T47D (cell line): ENCODE results near the gene PCDHGC3.

Experiments
- DNase-seq, 2 experiments: peaks; one replicate each; pipeline versions ENCODE4 v3.0.0 to v3.0.0-alpha.2; 2011 to 2012; ENCODE audit warnings: low read depth in 1 of 2, low spot score in 1 of 2
- JUND ChIP-seq: IDR thresholded peaks from 2 replicates; pipeline ENCODE4 v1.6.1; 2012; ENCODE audit warnings: low read depth
- in situ Hi-C: cut with HindIII; loops from 2 replicates; pipeline ENCODE4 v1.10.0; 2016; ENCODE audit warnings: low sequenced_read_pairs, low pct_unique_long_range_greater_than_20kb

Gene PCDHGC3

GRCh38 chr5:141476132-141476911, 556 bp downstream of the PCDHGC3 start:
- in situ Hi-C loops, result no loop called here
- no peak for TF ChIP-seq JUND
- peak; percentile 70 to 83 for DNase-seq

DNA sequence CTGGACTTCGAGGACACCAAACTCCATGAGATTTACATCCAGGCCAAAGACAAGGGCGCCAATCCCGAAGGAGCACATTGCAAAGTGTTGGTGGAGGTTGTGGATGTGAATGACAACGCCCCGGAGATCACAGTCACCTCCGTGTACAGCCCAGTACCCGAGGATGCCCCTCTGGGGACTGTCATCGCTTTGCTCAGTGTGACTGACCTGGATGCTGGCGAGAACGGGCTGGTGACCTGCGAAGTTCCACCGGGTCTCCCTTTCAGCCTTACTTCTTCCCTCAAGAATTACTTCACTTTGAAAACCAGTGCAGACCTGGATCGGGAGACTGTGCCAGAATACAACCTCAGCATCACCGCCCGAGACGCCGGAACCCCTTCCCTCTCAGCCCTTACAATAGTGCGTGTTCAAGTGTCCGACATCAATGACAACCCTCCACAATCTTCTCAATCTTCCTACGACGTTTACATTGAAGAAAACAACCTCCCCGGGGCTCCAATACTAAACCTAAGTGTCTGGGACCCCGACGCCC, 1.3 kb downstream of the PCDHGC3 start:
- no peak for DNase-seq
- in situ Hi-C loops, result no loop called here
- no peak for TF ChIP-seq JUND

- DNase-seq, result no peak
- in situ Hi-C loops, result no loop called here
- TF ChIP-seq JUND, result no peak
Measured at GRCh38 chr5:141477815-141478214, 2.0 kb downstream of the PCDHGC3 start.

DNA sequence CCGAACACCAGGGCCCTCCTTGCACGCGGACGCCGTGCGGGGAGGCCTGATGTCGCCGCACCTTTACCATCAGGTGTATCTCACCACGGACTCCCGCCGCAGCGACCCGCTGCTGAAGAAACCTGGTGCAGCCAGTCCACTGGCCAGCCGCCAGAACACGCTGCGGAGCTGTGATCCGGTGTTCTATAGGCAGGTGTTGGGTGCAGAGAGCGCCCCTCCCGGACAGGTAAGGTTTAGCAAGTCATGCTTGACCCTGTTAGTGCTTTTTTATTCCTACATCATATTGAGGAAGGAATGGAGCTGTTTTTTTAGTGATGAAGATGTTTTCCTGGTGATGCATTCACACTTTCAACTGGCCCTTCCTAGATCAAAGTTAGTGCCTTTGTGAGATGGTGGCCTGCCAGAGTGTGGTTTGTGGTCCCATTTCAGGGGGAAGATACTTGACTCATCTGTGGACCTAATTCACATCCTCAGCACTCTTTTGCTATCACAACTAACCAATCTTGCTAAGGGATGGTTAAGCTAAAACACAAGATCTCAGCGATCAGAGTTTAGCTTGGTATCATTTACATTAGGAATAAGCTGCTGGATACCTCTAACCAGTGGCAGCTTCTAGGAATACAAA, 2.7 kb downstream of the PCDHGC3 start:
- TF ChIP-seq JUND, result no peak
- in situ Hi-C loops, result no loop called here
- DNase-seq, result peak in 1 of 2 experiments; percentile 53

DNA sequence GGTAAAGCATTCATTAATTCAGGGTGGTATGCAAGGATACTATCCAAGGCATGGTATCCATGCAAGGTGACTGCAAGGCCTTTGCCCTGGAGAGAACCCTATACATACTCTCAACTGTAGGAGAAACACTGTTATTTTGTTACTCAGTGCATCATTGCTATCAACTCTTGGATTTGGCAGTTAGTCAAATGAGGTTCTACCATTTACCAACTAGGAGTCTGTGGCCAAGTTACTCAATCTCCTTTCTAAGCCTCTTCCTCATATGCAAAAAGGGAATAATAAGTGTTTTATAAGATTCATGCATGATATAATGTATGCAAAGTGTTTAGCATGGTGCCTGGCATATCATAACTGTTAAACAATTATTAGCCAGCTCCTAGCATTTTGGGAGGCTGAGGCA, 4.0 kb downstream of the PCDHGC3 start:
- DNase-seq, result no peak
- in situ Hi-C loops, result no loop called here
- TF ChIP-seq JUND, result no peak

DNA sequence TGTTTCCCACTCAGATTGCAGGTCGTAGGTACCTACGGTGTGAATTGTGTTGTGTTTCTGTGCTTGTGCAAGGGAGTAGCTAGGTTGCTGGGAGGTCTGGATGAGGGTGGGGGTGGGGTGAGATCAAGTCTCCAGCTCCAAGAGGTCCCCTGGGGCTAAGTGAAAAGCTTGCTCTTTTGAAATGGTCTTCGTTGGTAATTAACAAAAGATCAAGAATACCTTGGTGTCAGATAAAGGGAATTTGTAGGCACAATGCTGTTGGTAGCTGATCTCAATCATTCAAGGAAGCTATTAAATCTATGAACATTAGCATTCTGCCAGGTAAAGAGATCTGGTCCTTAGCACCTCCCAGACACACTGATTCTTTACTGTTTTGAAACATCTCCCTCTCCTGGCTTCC, 8.1 kb downstream of the PCDHGC3 start:
- TF ChIP-seq JUND, result no peak
- in situ Hi-C loops, result no loop called here
- peak in 1 of 2 experiments; percentile 11 for DNase-seq

DNA sequence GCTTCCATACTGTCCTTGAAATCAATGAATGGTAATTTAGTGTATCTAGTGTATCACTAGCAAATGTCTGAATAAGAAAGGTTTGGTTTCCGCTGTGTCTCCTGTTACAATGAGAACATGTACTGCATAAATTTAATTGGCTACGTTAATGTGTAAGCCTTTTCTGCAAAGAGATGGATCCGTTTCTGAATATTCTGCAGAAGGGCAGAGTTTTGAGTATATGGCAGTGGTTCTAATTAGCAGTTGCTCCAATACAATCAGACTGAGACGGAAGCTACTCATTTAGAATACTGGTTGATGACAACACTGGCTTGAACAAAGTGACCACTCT, 8.5 kb downstream of the PCDHGC3 start:
- peak in 1 of 2 experiments; percentile 0 for DNase-seq
- no peak for TF ChIP-seq JUND
- in situ Hi-C loops, result no loop called here

GRCh38 chr5:141484641-141485311, 9.0 kb downstream of the PCDHGC3 start, which contains the start of gene PCDHGC4:
Gene PCDHGC4, plus strand, starts transcription at chr5:141485030. Its CDS starts 144 bp downstream, at chr5:141485174.
- in situ Hi-C loops, result no loop called here
- peak in 1 of 2 experiments; percentile 0 for DNase-seq
- no peak for TF ChIP-seq JUND

DNA sequence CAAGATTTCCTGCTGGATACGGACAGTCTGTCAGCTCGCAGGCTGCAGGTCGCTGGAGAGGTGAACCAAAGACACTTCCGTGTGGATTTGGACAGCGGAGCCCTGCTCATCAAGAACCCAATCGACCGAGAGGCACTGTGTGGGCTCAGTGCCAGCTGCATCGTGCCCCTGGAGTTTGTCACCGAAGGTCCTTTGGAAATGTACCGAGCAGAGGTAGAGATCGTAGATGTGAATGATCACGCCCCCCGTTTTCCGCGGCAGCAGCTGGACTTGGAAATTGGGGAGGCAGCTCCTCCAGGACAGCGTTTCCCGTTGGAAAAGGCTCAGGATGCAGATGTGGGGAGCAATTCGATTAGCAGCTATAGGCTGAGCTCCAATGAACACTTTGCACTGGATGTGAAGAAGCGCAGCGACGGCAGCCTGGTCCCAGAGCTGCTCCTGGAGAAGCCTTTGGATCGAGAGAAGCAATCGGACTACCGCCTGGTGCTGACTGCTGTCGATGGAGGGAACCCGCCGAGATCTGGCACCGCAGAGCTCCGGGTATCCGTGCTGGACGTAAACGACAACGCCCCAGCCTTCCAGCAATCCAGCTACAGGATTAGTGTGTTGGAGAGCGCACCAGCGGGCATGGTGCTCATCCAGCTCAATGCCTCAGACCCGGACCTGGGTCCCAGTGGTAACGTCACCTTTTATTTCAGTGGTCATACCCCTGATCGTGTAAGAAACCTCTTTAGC, 9.7 kb downstream of the PCDHGC3 start:
- TF ChIP-seq JUND, result no peak
- in situ Hi-C loops, result no loop called here
- peak in 1 of 2 experiments; percentile 0 for DNase-seq

DNA sequence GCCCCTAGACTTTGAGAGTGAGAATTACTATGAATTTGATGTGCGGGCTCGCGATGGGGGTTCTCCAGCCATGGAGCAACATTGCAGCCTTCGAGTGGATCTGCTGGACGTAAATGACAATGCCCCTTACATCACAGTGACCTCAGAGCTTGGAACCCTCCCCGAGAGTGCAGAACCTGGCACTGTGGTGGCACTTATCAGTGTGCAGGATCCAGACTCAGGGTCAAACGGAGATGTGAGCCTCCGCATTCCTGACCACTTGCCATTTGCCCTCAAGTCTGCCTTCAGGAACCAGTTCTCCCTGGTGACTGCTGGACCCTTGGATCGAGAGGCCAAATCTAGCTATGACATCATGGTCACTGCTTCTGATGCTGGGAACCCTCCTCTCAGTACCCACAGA, 10.3 kb downstream of the PCDHGC3 start:
- TF ChIP-seq JUND, result no peak
- DNase-seq, result peak in 1 of 2 experiments; percentile 3
- in situ Hi-C loops, result no loop called here

GRCh38 chr5:141487131-141487530, 11.4 kb downstream of the PCDHGC3 start:
- in situ Hi-C loops, result no loop called here

More at GRCh38 chr5:141487131-141487530, 11.4 kb downstream of the PCDHGC3 start:
- no peak for DNase-seq
- no peak for TF ChIP-seq JUND
